ENCODE measurements around the gene COL27A1. TPM values are rescaled to one million over a fixed set of nuclear protein-coding genes. Genes with fewer than 3 reads are reported as not detected.
A peak's percentile ranks its signal among the peaks of the same experiment; 100 is the strongest.

Gene COL27A1
- total and polyA plus RNA-seq, 2 donors: 12.6 to 24.0 TPM

- Histone ChIP-seq H3K4me3 (ENCODE audit: low read length in 2 of 2) (no peak overlapping the region), H3K9me3 (ENCODE audit: control insufficient read depth in 2 of 2, insufficient read depth in 1 of 2, low read length in 1 of 2) (no peaks in the 10 kb centered on the region), H3K36me3 (ENCODE audit: control insufficient read depth in 2 of 2, insufficient read depth in 2 of 2, low read length in 1 of 2) (peaks cover 72 to 75% of the 10 kb centered on the region in 2 donors), H3K27me3 (ENCODE audit: control insufficient read depth in 2 of 2, insufficient read depth in 1 of 2, low read length in 1 of 2) (no peaks in the 10 kb centered on the region), H3K27ac (ENCODE audit: low read depth in 1 of 2, low read length in 1 of 2) (no peak overlapping the region), H3K4me1 (ENCODE audit: control insufficient read depth in 2 of 2, insufficient read depth in 2 of 2, low read length in 2 of 2) (no peaks in the 10 kb centered on the region)
- DNase-seq (ENCODE audit: low read depth in 6 of 9, low spot score in 9 of 9): no peak
- 97% methylated on average over 23 of the region's 23 CpGs for WGBS
These were observed 181.5 kb downstream of the COL27A1 start for GRCh38 chr9:114336699-114337395.

- WGBS: 97% methylated on average over 2 of the region's 2 CpGs
These were observed 182.8 kb downstream of the COL27A1 start for GRCh38 chr9:114338187-114338586.

GRCh38 chr9:114339130-114339908, 184.0 kb downstream of the COL27A1 start:
- Histone ChIP-seq H3K4me3 (ENCODE audit: low read length in 2 of 2) (no peak overlapping the region), H3K4me1 (ENCODE audit: control insufficient read depth in 2 of 2, insufficient read depth in 2 of 2, low read length in 2 of 2) (no peaks in the 10 kb centered on the region), H3K9me3 (ENCODE audit: control insufficient read depth in 2 of 2, insufficient read depth in 1 of 2, low read length in 1 of 2) (no peaks in the 10 kb centered on the region), H3K27ac (ENCODE audit: low read depth in 1 of 2, low read length in 1 of 2) (no peak overlapping the region), H3K36me3 (ENCODE audit: control insufficient read depth in 2 of 2, insufficient read depth in 2 of 2, low read length in 1 of 2) (peaks cover 96 to 98% of the 10 kb centered on the region in 2 donors), H3K27me3 (ENCODE audit: control insufficient read depth in 2 of 2, insufficient read depth in 1 of 2, low read length in 1 of 2) (no peaks in the 10 kb centered on the region)
- DNase-seq (ENCODE audit: low read depth in 6 of 9, low spot score in 9 of 9): peak in 3 of 9 donors; percentile 30 to 51 (median 49)
- WGBS: 94% methylated on average over 16 of the region's 16 CpGs

More at GRCh38 chr9:114338187-114338586, 182.8 kb downstream of the COL27A1 start:
- Histone ChIP-seq H3K9me3 (ENCODE audit: control insufficient read depth in 2 of 2, insufficient read depth in 1 of 2, low read length in 1 of 2) (no peaks in the 10 kb centered on the region), H3K36me3 (ENCODE audit: control insufficient read depth in 2 of 2, insufficient read depth in 2 of 2, low read length in 1 of 2) (peaks cover 85 to 88% of the 10 kb centered on the region in 2 donors), H3K4me1 (ENCODE audit: control insufficient read depth in 2 of 2, insufficient read depth in 2 of 2, low read length in 2 of 2) (no peaks in the 10 kb centered on the region), H3K27ac (ENCODE audit: low read depth in 1 of 2, low read length in 1 of 2) (no peak overlapping the region), H3K27me3 (ENCODE audit: control insufficient read depth in 2 of 2, insufficient read depth in 1 of 2, low read length in 1 of 2) (no peaks in the 10 kb centered on the region), H3K4me3 (ENCODE audit: low read length in 2 of 2) (no peak overlapping the region)
- DNase-seq (ENCODE audit: low read depth in 6 of 9, low spot score in 9 of 9): no peak

- 96% methylated on average over 12 of the region's 12 CpGs for WGBS
- no peaks in the 10 kb centered on the region for H3K9me3 ChIP-seq (ENCODE audit: control insufficient read depth in 2 of 2, insufficient read depth in 1 of 2, low read length in 1 of 2)
- H3K4me1 ChIP-seq (ENCODE audit: control insufficient read depth in 2 of 2, insufficient read depth in 2 of 2, low read length in 2 of 2): no peaks in the 10 kb centered on the region
- H3K27ac ChIP-seq (ENCODE audit: low read depth in 1 of 2, low read length in 1 of 2): peak overlapping the region in 1 of 2 donors; percentile 15
- H3K36me3 ChIP-seq (ENCODE audit: control insufficient read depth in 2 of 2, insufficient read depth in 2 of 2, low read length in 1 of 2): peaks cover 97 to 99% of the 10 kb centered on the region in 2 donors
- DNase-seq (ENCODE audit: low read depth in 6 of 9, low spot score in 9 of 9): no peak
- H3K27me3 ChIP-seq (ENCODE audit: control insufficient read depth in 2 of 2, insufficient read depth in 1 of 2, low read length in 1 of 2): no peaks in the 10 kb centered on the region
- no peak overlapping the region for H3K4me3 ChIP-seq (ENCODE audit: low read length in 2 of 2)
These were observed 186.0 kb downstream of the COL27A1 start for GRCh38 chr9:114341152-114341830.

GRCh38 chr9:114341991-114342390, 186.7 kb downstream of the COL27A1 start:
- no peak for DNase-seq (ENCODE audit: low read depth in 6 of 9, low spot score in 9 of 9)
- Histone ChIP-seq H3K4me1 (ENCODE audit: control insufficient read depth in 2 of 2, insufficient read depth in 2 of 2, low read length in 2 of 2) (no peaks in the 10 kb centered on the region), H3K4me3 (ENCODE audit: low read length in 2 of 2) (no peak overlapping the region), H3K27me3 (ENCODE audit: control insufficient read depth in 2 of 2, insufficient read depth in 1 of 2, low read length in 1 of 2) (no peaks in the 10 kb centered on the region), H3K9me3 (ENCODE audit: control insufficient read depth in 2 of 2, insufficient read depth in 1 of 2, low read length in 1 of 2) (no peaks in the 10 kb centered on the region), H3K27ac (ENCODE audit: low read depth in 1 of 2, low read length in 1 of 2) (no peak overlapping the region), H3K36me3 (ENCODE audit: control insufficient read depth in 2 of 2, insufficient read depth in 2 of 2, low read length in 1 of 2) (peaks cover 97 to 99% of the 10 kb centered on the region in 2 donors)
- WGBS: 97% methylated on average over 4 of the region's 4 CpGs

- Histone ChIP-seq H3K4me1 (ENCODE audit: control insufficient read depth in 2 of 2, insufficient read depth in 2 of 2, low read length in 2 of 2) (no peaks in the 10 kb centered on the region), H3K4me3 (ENCODE audit: low read length in 2 of 2) (no peak overlapping the region), H3K27ac (ENCODE audit: low read depth in 1 of 2, low read length in 1 of 2) (no peak overlapping the region), H3K36me3 (ENCODE audit: control insufficient read depth in 2 of 2, insufficient read depth in 2 of 2, low read length in 1 of 2) (peaks cover 96 to 98% of the 10 kb centered on the region in 2 donors), H3K27me3 (ENCODE audit: control insufficient read depth in 2 of 2, insufficient read depth in 1 of 2, low read length in 1 of 2) (no peaks in the 10 kb centered on the region), H3K9me3 (ENCODE audit: control insufficient read depth in 2 of 2, insufficient read depth in 1 of 2, low read length in 1 of 2) (no peaks in the 10 kb centered on the region)
- 97% methylated on average over 5 of the region's 5 CpGs for WGBS
- DNase-seq (ENCODE audit: low read depth in 6 of 9, low spot score in 9 of 9): no peak
These were observed 187.6 kb downstream of the COL27A1 start for GRCh38 chr9:114342755-114343440.

GRCh38 chr9:114343471-114344187, 188.3 kb downstream of the COL27A1 start:
- WGBS: 91% methylated on average over 9 of the region's 9 CpGs
- DNase-seq (ENCODE audit: low read depth in 6 of 9, low spot score in 9 of 9): no peak
- H3K36me3 ChIP-seq (ENCODE audit: control insufficient read depth in 2 of 2, insufficient read depth in 2 of 2, low read length in 1 of 2): peaks cover 96 to 98% of the 10 kb centered on the region in 2 donors
- H3K4me1 ChIP-seq (ENCODE audit: control insufficient read depth in 2 of 2, insufficient read depth in 2 of 2, low read length in 2 of 2): peaks cover 0 to 2% of the 10 kb centered on the region in 2 donors
- H3K27me3 ChIP-seq (ENCODE audit: control insufficient read depth in 2 of 2, insufficient read depth in 1 of 2, low read length in 1 of 2): no peaks in the 10 kb centered on the region
- H3K9me3 ChIP-seq (ENCODE audit: control insufficient read depth in 2 of 2, insufficient read depth in 1 of 2, low read length in 1 of 2): no peaks in the 10 kb centered on the region
- no peak overlapping the region for H3K4me3 ChIP-seq (ENCODE audit: low read length in 2 of 2)
- H3K27ac ChIP-seq (ENCODE audit: low read depth in 1 of 2, low read length in 1 of 2): no peak overlapping the region

- Histone ChIP-seq H3K4me3 (ENCODE audit: low read length in 2 of 2) (no peak overlapping the region), H3K36me3 (ENCODE audit: control insufficient read depth in 2 of 2, insufficient read depth in 2 of 2, low read length in 1 of 2) (peaks cover 96 to 98% of the 10 kb centered on the region in 2 donors), H3K9me3 (ENCODE audit: control insufficient read depth in 2 of 2, insufficient read depth in 1 of 2, low read length in 1 of 2) (no peaks in the 10 kb centered on the region), H3K27ac (ENCODE audit: low read depth in 1 of 2, low read length in 1 of 2) (no peak overlapping the region), H3K4me1 (ENCODE audit: control insufficient read depth in 2 of 2, insufficient read depth in 2 of 2, low read length in 2 of 2) (peaks cover 0 to 5% of the 10 kb centered on the region in 2 donors), H3K27me3 (ENCODE audit: control insufficient read depth in 2 of 2, insufficient read depth in 1 of 2, low read length in 1 of 2) (no peaks in the 10 kb centered on the region)
- WGBS: 98% methylated on average over 11 of the region's 11 CpGs
- no peak for DNase-seq (ENCODE audit: low read depth in 6 of 9, low spot score in 9 of 9)
These were observed 188.8 kb downstream of the COL27A1 start for GRCh38 chr9:114344188-114344566.
